KBM-7 (cell line): ENCODE data around the gene COG2.
"Not testable (repeated sequence)": the region's sequence is repeated elsewhere in the genome, so short reads cannot be mapped to it uniquely, and the experiment has no call there.

ENCODE experiments used
- DNase-seq: peaks from one replicate; pipeline ENCODE4 v3.0.0-alpha.2; 2015
- in situ Hi-C: fragments of 300-500 bp; cut with MboI; formaldehyde crosslinking; loops from 2 replicates; pipeline ENCODE4 v1.14.3; 2020; ENCODE audit warnings: low sequenced_read_pairs, low pct_unique_long_range_greater_than_20kb, mixed read lengths

COG2 gene, protein sequence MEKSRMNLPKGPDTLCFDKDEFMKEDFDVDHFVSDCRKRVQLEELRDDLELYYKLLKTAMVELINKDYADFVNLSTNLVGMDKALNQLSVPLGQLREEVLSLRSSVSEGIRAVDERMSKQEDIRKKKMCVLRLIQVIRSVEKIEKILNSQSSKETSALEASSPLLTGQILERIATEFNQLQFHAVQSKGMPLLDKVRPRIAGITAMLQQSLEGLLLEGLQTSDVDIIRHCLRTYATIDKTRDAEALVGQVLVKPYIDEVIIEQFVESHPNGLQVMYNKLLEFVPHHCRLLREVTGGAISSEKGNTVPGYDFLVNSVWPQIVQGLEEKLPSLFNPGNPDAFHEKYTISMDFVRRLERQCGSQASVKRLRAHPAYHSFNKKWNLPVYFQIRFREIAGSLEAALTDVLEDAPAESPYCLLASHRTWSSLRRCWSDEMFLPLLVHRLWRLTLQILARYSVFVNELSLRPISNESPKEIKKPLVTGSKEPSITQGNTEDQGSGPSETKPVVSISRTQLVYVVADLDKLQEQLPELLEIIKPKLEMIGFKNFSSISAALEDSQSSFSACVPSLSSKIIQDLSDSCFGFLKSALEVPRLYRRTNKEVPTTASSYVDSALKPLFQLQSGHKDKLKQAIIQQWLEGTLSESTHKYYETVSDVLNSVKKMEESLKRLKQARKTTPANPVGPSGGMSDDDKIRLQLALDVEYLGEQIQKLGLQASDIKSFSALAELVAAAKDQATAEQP

DNA sequence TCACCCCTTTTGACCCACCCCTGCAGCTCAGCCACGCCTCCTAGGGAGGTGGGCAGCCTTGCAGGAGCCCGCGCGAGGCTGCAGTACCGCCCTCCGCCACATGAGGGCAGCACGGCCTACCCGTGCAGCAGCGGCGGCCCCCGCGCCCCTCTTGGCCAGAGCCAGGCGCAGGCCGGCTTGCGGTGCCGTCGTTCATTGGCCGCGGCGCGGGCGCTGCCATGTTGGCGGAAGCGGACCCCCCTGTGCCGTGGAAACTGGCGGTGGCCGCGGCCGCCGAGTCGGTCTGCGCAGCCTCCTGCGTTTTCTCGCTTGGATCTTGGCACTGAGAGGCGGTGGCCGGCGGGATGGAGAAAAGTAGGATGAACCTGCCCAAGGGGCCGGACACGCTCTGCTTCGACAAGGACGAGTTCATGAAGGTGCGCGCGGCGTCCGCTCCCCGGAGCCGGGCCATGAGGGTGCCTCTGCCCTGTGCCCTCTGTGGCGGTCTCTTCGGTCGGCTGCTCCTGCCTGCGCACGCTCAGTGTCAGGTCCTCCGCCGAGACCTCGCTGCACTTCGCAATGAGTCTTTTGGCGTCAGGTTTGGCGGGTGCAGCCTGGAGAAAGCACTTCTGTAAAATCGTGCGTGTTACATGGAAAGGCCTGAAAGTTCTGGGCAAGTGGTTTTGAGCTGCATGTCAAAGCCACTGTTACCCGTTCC is at the start of gene COG2:
COG2 (plus strand) TSS at position 219 of the 697 bp plus-strand sequence; CDS start at position 345, 126 bp downstream.
- in situ Hi-C loops = no loop called here
- peak; percentile 96 for DNase-seq

- in situ Hi-C loops = no loop called here
- no peak for DNase-seq
Observed at GRCh38 chr1:230592848-230593414, 49.4 kb upstream of the COG2 start.

GRCh38 chr1:230594214-230594773 is 48.0 kb upstream of the COG2 start:
- DNase-seq = no peak

DNA sequence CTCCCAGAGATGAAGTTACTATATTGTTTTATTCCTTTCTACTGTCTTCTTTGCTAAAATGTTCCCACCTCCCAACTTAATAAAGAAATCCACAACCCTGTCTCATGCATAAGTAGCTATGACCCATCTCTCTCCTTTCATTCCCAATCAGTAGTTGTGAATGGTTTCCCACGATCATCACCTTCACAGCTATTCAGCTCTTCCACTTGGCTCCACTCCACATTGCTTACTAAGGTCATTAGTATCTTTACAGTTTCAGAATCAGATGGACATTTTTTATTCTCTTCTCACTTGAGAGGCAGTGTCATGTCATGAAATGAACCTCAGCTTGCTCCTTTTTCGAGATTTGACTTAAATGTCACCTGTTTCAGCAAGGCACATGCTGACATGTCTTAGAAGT is 47.1 kb upstream of the COG2 start:
- no peak for DNase-seq
- in situ Hi-C loops = no loop called here

More at GRCh38 chr1:230594214-230594773, 48.0 kb upstream of the COG2 start:
- in situ Hi-C loops = no loop called here

- in situ Hi-C loops = no loop called here
- no peak for DNase-seq
Observed at GRCh38 chr1:230596306-230596705, 46.0 kb upstream of the COG2 start.

- no peak for DNase-seq
- in situ Hi-C loops = no loop called here
Observed at GRCh38 chr1:230598745-230599144, 43.5 kb upstream of the COG2 start.

DNA sequence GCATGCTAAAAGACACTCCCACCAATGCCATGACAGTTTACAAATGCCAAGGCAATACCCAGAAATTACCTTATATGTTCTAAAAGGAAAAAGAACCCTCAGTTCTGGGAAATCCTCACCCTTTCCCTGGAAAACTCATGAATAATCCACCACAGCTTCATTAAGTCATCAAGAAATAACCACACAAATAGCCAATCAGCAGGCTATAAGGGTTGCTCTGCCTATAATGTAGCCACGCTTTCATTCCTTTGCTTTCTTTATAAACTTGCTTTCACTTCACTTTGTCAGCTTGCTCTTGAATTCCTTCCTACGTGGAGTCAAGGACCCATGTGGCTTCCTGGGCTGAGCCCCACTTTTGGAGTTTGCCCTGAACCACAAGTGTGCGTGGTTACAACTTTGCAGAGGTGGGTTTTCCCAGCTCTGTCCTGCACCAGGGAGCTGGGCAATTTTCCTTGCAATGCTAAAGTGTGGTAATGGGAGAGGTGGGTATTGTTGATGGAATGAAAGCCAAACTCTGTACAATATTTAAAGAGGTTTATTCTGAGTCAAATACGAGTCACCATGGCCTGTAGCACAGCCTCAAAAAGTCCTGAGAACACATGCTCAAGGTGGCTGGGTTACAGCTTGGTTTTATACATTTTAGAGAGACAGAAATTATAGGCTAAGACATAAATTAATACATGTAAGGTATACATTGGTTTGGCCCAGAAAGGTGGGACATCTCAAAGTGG is 42.2 kb upstream of the COG2 start:
- no peak for DNase-seq
- in situ Hi-C loops = no loop called here

- in situ Hi-C loops, DNase-seq: not testable (repeated sequence)
Observed at GRCh38 chr1:230600657-230601400, 41.5 kb upstream of the COG2 start.

DNA sequence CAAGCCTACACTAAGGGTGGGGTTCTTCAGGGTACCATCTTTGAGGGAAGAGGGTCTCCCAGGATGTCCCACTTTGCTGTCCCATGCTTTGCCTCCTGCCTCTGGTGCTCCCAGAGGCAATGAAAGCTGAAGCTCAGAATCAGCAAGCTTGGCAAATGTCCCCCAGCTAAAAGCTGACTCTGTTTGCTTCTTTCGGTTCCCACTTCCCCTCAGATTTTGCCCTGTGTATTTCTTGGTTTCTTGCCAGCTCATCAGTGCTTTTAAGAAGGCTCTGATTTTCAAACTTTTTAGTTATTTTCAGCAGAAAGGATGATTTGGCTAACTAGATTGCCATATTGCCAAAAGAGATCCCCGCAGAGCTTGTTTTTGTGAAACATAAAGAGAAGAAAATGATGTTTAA is 33.1 kb upstream of the COG2 start:
- no peak for DNase-seq
- in situ Hi-C loops = no loop called here

GRCh38 chr1:230610589-230610988 is 31.7 kb upstream of the COG2 start:
- no peak for DNase-seq
- in situ Hi-C loops = no loop called here

DNA sequence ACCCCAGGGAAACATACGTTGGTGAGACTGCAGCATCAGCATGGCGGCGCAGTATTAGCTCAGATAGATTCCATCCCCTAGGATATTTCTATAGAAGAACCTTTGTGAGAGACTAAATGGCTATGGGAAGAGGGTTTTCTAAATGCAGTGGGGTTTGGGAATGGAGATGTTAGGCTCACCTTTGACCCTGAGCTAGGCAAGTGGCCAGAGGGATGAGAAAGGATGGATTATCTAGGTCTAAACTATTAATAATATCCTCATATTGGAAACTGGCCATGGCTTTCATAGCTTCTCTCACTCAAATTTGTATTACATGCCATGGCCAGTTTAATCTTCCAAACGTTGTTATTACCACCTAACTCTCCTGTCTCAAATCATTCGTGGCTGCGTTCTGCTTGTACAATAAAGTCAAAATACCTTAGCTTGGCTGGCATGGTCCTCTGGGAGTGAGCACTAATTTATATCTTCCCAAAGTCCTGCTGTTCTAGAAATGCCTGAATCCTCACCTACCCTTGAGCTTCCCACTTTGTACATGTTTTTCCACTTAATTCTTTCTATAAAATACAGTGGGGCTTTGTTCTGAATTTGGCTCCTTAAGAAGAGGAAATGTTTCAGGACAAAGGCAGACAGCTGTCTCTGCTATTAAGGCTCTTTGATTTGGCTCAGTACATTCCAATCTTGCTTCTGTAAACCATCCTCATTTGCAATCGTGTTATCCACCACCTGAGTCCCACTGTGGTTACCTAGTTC is 31.0 kb upstream of the COG2 start:
- in situ Hi-C loops = no loop called here

GRCh38 chr1:230611878-230612235 is 30.4 kb upstream of the COG2 start:
- in situ Hi-C loops = no loop called here
- DNase-seq = no peak

More for the DNA sequence above, 31.0 kb upstream of the COG2 start:
- DNase-seq = no peak

DNA sequence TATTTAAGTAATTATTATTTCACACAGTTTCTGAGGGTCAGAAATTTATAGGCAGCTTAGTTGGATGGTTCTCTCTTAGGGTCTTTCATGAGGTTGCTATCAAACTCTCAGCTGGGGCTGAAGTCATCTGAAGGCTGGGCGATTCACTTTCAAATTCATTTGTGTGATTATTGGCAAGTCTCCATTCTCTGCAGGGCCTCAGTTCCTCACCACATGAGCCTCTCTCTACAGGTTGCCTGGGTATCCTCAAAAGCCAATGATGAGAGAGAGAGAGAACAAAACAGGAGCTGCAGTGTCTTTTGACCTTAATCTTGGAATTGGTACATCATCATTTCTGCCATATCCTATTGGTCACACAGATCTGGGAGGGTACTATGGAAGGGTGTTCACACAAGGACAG is 29.6 kb upstream of the COG2 start:
- DNase-seq = no peak
- in situ Hi-C loops = no loop called here

DNA sequence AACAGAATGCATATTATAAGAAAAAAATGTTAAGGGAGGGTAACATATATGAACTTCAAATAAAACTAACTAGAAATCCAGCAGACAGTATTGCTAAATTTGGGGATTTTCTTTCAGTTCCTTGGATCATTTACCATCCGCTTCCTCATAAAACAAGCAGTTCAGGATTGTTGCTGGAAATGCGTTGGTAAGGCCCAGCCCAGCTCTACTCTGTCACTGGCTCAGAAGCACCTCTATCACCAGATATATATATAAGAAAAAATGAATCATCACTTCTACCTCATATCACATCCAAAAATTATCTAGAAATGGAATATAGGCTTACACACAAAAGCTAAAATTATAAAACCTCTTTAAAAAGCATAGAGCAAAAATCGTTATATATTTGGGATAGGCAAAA is 28.2 kb upstream of the COG2 start:
- no peak for DNase-seq
- in situ Hi-C loops = no loop called here

- DNase-seq = no peak
- in situ Hi-C loops = no loop called here
Observed at GRCh38 chr1:230618537-230618936, 23.7 kb upstream of the COG2 start.

DNA sequence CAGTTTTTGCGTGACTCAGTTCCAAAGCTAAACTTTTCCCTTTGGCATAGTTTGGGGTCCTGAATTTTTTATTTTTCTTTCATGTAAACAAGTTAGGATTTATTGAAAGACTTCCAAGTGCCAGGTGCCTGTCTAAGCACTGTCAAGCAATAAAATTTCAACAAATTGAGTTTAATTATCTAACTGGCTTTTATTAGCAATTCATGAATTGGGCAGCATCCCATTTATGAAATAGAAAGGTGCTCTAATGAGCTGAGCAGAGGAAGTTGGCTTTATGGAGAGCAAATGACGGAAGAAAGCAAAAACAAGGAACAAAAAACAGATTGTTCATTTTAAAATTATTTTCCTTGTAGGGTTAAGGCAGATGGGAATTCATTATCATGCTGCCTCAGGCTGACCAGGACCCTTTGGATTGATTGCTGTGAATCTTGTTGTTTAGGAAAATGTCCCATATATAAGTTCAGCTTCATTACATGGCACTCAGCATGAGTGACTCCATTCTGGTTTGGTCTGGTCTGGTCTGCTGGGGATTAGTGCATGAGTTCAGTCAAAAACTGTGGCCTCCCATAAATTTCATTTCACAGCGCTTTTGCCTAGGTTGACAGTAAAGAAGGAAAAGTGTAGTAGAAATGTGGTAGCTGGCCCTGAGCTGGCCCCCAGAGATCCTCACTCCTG is 21.5 kb upstream of the COG2 start:
- no peak for DNase-seq
- in situ Hi-C loops = no loop called here
